Measurements from ENCODE around the gene TACR1.
"Not testable (repeated sequence)": the region's sequence is repeated elsewhere in the genome, so short reads cannot be mapped to it uniquely, and the experiment has no call there.

The TACR1 gene

GRCh38 chr2:75066121-75066902 is 133.0 kb downstream of the TACR1 start:
- peaks cover 17% of the 10 kb centered on the region for H3K4me1 Mint-ChIP-seq
- peak overlapping the region in 1 of 3 experiments; percentile 16 for H3K27ac Mint-ChIP-seq
- H3K4me3 Mint-ChIP-seq = no peak overlapping the region
- H3K36me3 Mint-ChIP-seq (ENCODE audit: low read depth) = no peaks in the 10 kb centered on the region
- no peaks in the 10 kb centered on the region for H3K9me3 Mint-ChIP-seq
- TF ChIP-seq CTCF (IDR thresholded peaks at IDR 0.05; ENCODE audit: unreplicated experiment in 3 of 3) = no peak
- no peaks in the 10 kb centered on the region for H3K27me3 Mint-ChIP-seq (ENCODE audit: low read depth)

GRCh38 chr2:75065402-75066008 is 133.8 kb downstream of the TACR1 start:
- H3K27ac Mint-ChIP-seq = peak overlapping the region; percentile 9 to 69 (median 16)
- no peak overlapping the region for H3K4me3 Mint-ChIP-seq
- no peaks in the 10 kb centered on the region for H3K9me3 Mint-ChIP-seq
- peaks cover 17% of the 10 kb centered on the region for H3K4me1 Mint-ChIP-seq
- TF ChIP-seq CTCF (IDR thresholded peaks at IDR 0.05; ENCODE audit: unreplicated experiment in 3 of 3) = no peak
- H3K36me3 Mint-ChIP-seq (ENCODE audit: low read depth) = no peaks in the 10 kb centered on the region
- no peaks in the 10 kb centered on the region for H3K27me3 Mint-ChIP-seq (ENCODE audit: low read depth)

DNA sequence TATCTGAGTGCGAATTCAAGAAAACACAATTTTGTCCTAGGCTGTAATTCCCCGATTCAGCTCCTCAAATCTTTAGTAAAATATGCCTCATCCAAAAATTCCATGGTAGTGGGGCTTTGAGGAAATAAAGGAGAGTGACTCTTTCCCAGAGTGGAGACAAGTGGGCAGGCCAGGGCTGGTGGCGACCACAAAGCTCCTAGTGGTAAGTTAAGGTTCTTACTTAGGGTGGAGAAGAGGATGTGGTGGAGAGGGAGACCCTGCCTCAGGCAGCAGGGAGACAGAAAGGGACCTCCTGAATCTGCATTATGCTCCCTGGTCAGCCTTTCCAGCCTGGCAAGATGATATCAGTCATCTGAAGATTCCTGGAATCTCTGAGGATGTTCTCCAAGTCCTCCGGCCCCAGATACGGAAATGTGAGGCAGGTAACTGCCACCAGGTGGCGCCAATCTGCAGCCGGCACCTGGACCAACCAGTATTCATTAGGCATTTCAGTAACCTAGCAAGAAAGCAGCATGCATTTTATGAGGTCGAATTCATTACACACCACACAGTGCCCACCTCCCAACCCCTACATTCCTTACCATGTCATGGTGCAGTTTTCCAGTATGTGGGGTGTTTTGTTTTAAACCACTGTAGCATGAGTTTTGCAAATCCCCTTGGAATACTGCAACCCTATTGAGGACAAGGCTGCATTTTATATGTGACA is 134.5 kb downstream of the TACR1 start:
- H3K27me3 Mint-ChIP-seq (ENCODE audit: low read depth) = no peaks in the 10 kb centered on the region
- H3K36me3 Mint-ChIP-seq (ENCODE audit: low read depth) = no peaks in the 10 kb centered on the region
- H3K27ac Mint-ChIP-seq = peak overlapping the region; percentile 16 to 69 (median 39)
- no peak overlapping the region for H3K4me3 Mint-ChIP-seq
- peaks cover 17% of the 10 kb centered on the region for H3K4me1 Mint-ChIP-seq
- no peaks in the 10 kb centered on the region for H3K9me3 Mint-ChIP-seq
- TF ChIP-seq CTCF (IDR thresholded peaks at IDR 0.05; ENCODE audit: unreplicated experiment in 3 of 3) = peak; percentile 65 to 76 (median 67)

DNA sequence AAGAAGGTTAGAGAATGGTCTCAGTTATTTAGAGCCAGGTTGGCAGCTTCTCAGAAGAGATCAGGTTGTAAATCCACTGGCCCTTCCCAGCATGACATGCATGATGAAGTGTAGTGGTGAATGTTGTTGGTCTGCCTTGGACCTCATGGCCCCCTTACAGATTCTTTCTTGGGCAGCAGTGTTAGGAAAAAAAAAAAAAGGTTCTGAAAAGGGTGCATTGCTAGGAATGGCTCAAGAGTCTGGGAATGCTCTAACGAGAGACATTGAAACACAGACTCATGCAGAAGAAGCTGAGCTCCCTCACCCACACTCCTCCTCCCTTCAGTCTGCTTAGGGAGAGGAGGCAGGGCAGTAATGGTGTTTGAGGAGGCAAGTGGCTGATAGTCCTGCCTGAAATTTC is 135.4 kb downstream of the TACR1 start:
- H3K36me3 Mint-ChIP-seq (ENCODE audit: low read depth) = no peaks in the 10 kb centered on the region
- no peaks in the 10 kb centered on the region for H3K27me3 Mint-ChIP-seq (ENCODE audit: low read depth)
- peak overlapping the region in 1 of 3 experiments; percentile 3 for H3K27ac Mint-ChIP-seq
- H3K4me3 Mint-ChIP-seq = no peak overlapping the region
- no peaks in the 10 kb centered on the region for H3K9me3 Mint-ChIP-seq
- H3K4me1 Mint-ChIP-seq = peaks cover 17% of the 10 kb centered on the region
- no peak for TF ChIP-seq CTCF (IDR thresholded peaks at IDR 0.05; ENCODE audit: unreplicated experiment in 3 of 3)

DNA sequence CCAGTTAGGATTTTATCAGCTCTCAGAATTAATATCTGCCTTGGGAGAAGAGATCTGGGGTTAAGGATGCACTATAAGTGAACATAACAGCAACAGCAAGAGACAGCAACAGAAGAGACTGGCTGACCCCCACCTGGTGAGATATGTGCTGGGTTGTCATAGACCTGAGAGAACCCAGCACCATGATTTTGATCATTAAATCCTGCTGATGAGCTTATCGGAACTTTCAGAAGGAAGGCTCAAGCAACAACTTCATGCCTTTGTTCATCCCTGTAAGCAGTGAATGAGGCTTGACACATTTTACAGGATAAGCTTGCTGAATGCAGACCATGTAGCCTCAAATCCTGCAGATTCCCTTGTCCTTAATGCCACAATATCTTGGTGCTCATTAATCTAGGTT is 140.9 kb downstream of the TACR1 start:
- no peaks in the 10 kb centered on the region for H3K27me3 Mint-ChIP-seq (ENCODE audit: low read depth)
- TF ChIP-seq CTCF (IDR thresholded peaks at IDR 0.05; ENCODE audit: unreplicated experiment in 3 of 3) = no peak

DNA sequence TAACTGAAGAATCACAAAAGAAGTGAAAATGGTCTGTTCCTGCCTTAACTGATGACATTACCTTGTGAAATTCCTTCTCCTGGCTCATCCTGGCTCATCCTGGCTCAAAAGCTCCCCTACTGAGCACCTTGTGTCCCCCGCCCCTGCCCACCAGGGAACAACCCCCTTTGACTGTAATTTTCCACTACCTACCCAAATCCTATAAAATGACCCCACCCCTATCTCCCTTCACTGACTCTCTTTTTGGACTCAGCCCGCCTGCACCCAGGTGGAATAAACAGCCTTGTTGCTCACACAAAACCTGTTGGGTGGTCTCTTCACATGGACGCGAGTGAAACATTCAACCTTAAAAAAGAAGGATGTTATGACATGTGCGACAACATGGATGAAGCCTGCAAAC is 142.2 kb downstream of the TACR1 start:
- not testable (repeated sequence) for H3K4me3 Mint-ChIP-seq; H3K27me3 Mint-ChIP-seq (ENCODE audit: low read depth); H3K9me3 Mint-ChIP-seq; H3K4me1 Mint-ChIP-seq; H3K36me3 Mint-ChIP-seq (ENCODE audit: low read depth); H3K27ac Mint-ChIP-seq

More for the DNA sequence above, 140.9 kb downstream of the TACR1 start:
- Mint-ChIP-seq H3K9me3 (no peaks in the 10 kb centered on the region), H3K4me1 (peaks cover 4% of the 10 kb centered on the region), H3K36me3 (ENCODE audit: low read depth) (no peaks in the 10 kb centered on the region), H3K4me3 (no peak overlapping the region), H3K27ac (no peak overlapping the region)

Data from nephron (organoid).